HL-60 (cell line): ENCODE data around the gene ANGEL2.

Experiments used
- CTCF ChIP-seq: IDR thresholded peaks from one replicate; pipeline ENCODE4 v1.5.1; 2011; ENCODE audit warnings: low read length, control low read depth, inconsistent platforms; ENCODE audit not compliant: insufficient read depth
- GABPA ChIP-seq: IDR thresholded peaks from 2 replicates; pipeline ENCODE4 v1.6.1; 2012; ENCODE audit warnings: low read depth
- POLR2AphosphoS5 ChIP-seq: IDR thresholded peaks from 2 replicates; pipeline ENCODE4 v1.6.1; 2012; ENCODE audit warnings: low read depth
- REST ChIP-seq: IDR thresholded peaks from 2 replicates; pipeline ENCODE4 v1.6.1; 2012; ENCODE audit warnings: low read depth; ENCODE audit not compliant: insufficient replicate concordance
- SPI1 ChIP-seq: IDR thresholded peaks from 2 replicates; pipeline ENCODE4 v1.6.1; 2012; ENCODE audit warnings: low read depth, mild to moderate bottlenecking, borderline replicate concordance

GRCh38 chr1:212981025-212981495 lies 34.6 kb downstream of the ANGEL2 start:
- TF ChIP-seq CTCF (no peak), POLR2AphosphoS5 (no peak), REST (no peak), GABPA (no peak), SPI1 (no peak)
